Mesenchymal stem cell (in vitro differentiated cells and primary cell): ENCODE data around the gene SLITRK5.
A peak's percentile ranks its signal among the peaks of the same experiment; 100 is the strongest.

ENCODE experiments used
- DNase-seq: peaks from one replicate; pipeline ENCODE4 v3.0.0-alpha.2; 2013
- H2AFZ ChIP-seq: one replicate; pipeline ENCODE4 v1.6.1; 2013; ENCODE audit warnings: low read depth, mild to moderate bottlenecking, control low read depth, inconsistent platforms, low read length, moderate library complexity
- H2AK5ac ChIP-seq: 2 replicates; pipeline ENCODE4 v1.6.1; 2013; ENCODE audit warnings: low read length, moderate library complexity, mild to moderate bottlenecking, inconsistent platforms; ENCODE audit not compliant: severe bottlenecking
- H2BK120ac ChIP-seq: one replicate; pipeline ENCODE4 v1.6.1; 2013; ENCODE audit warnings: low read depth, mild to moderate bottlenecking, inconsistent platforms, low read length, moderate library complexity
- H2BK12ac ChIP-seq, 2 experiments: one replicate each; pipeline ENCODE4 v1.6.1; 2013; ENCODE audit warnings: inconsistent platforms in 2 of 2, low read length in 2 of 2, mild to moderate bottlenecking in 2 of 2, moderate library complexity in 2 of 2, control low read depth in 1 of 2
- H2BK15ac ChIP-seq: one replicate; pipeline ENCODE4 v1.6.1; 2013; ENCODE audit warnings: mild to moderate bottlenecking, low read depth, inconsistent platforms; ENCODE audit not compliant: poor library complexity, severe bottlenecking
- H2BK5ac ChIP-seq: 2 replicates; pipeline ENCODE4 v1.6.1; 2013; ENCODE audit warnings: low read depth, mild to moderate bottlenecking, low read length, control low read depth, inconsistent platforms; ENCODE audit not compliant: poor library complexity, severe bottlenecking
- H3K14ac ChIP-seq, 2 experiments: one replicate each; pipeline ENCODE4 v1.6.1; 2013; ENCODE audit warnings: inconsistent platforms in 2 of 2, low read length in 2 of 2, control low read depth in 1 of 2, mild to moderate bottlenecking in 1 of 2, moderate library complexity in 1 of 2
- H3K18ac ChIP-seq, 2 experiments: one replicate each; pipeline ENCODE4 v1.6.1; 2013; ENCODE audit warnings: inconsistent platforms in 2 of 2, low read length in 2 of 2, control low read depth in 1 of 2, low read depth in 1 of 2, mild to moderate bottlenecking in 1 of 2
- H3K23ac ChIP-seq, 2 experiments: one replicate each; pipeline ENCODE4 v1.6.1; 2013; ENCODE audit warnings: inconsistent platforms in 2 of 2, low read length in 2 of 2, mild to moderate bottlenecking in 2 of 2, moderate library complexity in 2 of 2, control low read depth in 1 of 2
- H3K27ac ChIP-seq: 2 replicates; pipeline ENCODE4 v1.5.1; 2013; ENCODE audit warnings: mild to moderate bottlenecking, moderate library complexity, low read length, control low read depth, inconsistent platforms; ENCODE audit not compliant: poor library complexity, severe bottlenecking
- H3K27me3 ChIP-seq, 2 experiments: 2 replicates each; pipeline versions ENCODE4 v1.6.1 to v1.7.0; 2013; ENCODE audit warnings: low read length in 2 of 2, mild to moderate bottlenecking in 2 of 2, moderate library complexity in 2 of 2, control low read depth in 1 of 2, inconsistent platforms in 1 of 2; ENCODE audit not compliant: control insufficient read depth in 1 of 2, insufficient read depth in 1 of 2
- H3K36me3 ChIP-seq, 2 experiments: 2 replicates each; pipeline versions ENCODE4 v1.6.1 to v1.7.0; 2013; ENCODE audit warnings: low read length in 2 of 2, control low read depth in 1 of 2, inconsistent platforms in 1 of 2, low read depth in 1 of 2, mild to moderate bottlenecking in 1 of 2; ENCODE audit not compliant: insufficient read depth in 2 of 2, control insufficient read depth in 1 of 2
- H3K4ac ChIP-seq, 2 experiments: one replicate each; pipeline ENCODE4 v1.6.1; 2013; ENCODE audit warnings: inconsistent platforms in 2 of 2, low read length in 2 of 2, mild to moderate bottlenecking in 2 of 2, moderate library complexity in 2 of 2, control low read depth in 1 of 2, low read depth in 1 of 2
- H3K4me1 ChIP-seq: 2 replicates; pipeline ENCODE4 v1.6.1; 2013; ENCODE audit warnings: low read depth, low read length, control low read depth; ENCODE audit not compliant: control insufficient read depth, insufficient read depth
- H3K4me2 ChIP-seq: 2 replicates; pipeline ENCODE4 v1.6.1; 2013; ENCODE audit warnings: low read length, mild to moderate bottlenecking, inconsistent platforms; ENCODE audit not compliant: poor library complexity, severe bottlenecking
- H3K4me3 ChIP-seq, 2 experiments: 2 replicates each; pipeline versions ENCODE4 v1.5.1 to v1.7.0; 2013; ENCODE audit warnings: low read length in 2 of 2, mild to moderate bottlenecking in 2 of 2, control low read depth in 1 of 2, low read depth in 1 of 2; ENCODE audit not compliant: insufficient read depth in 1 of 2
- H3K79me1 ChIP-seq: replicated peaks from 2 replicates; pipeline ENCODE4 v1.6.1; 2013; ENCODE audit warnings: mild to moderate bottlenecking, control low read depth, low read length, inconsistent platforms; ENCODE audit not compliant: poor library complexity, severe bottlenecking
- H3K9ac ChIP-seq: 2 replicates; pipeline ENCODE4 v1.7.0; 2013; ENCODE audit warnings: mild to moderate bottlenecking, low read length, moderate library complexity
- H3K9me3 ChIP-seq: 2 replicates; pipeline ENCODE4 v1.7.0; 2013; ENCODE audit warnings: mild to moderate bottlenecking, low read length; ENCODE audit not compliant: control insufficient read depth
- H4K8ac ChIP-seq: one replicate; pipeline ENCODE4 v1.6.1; 2013; ENCODE audit warnings: inconsistent platforms, mild to moderate bottlenecking, low read length, moderate library complexity
- H4K91ac ChIP-seq: one replicate; pipeline ENCODE4 v1.6.1; 2013; ENCODE audit warnings: mild to moderate bottlenecking, low read length, inconsistent platforms
- WGBS: methylation state at CpG from one replicate; pipeline ENCODE4 v1.1.7; 2013; ENCODE audit warnings: mixed read lengths; 5-methylcytosine and 5-hydroxymethylcytosine counted together

Gene SLITRK5

DNA sequence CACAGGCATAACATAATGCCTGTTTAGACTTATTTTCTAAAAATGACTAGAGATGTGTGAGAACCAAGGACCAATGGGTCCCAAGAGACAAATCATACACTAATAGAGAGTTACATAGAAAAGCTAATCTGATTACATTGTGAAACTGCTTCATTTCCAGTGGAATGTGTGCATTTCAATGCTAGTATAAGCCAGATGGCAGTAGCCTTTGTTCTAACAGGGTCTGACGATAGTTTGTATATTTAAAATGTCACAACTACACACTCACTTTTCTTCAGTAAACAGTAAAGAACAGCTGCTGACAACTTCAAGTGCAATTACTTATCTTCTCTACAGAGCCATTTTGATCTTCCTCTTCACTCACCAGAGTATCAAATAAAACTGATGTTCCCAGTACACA is 4.3 kb upstream of the SLITRK5 start:
- no peak overlapping the region for H3K14ac ChIP-seq
- H3K18ac ChIP-seq, result no peak overlapping the region
- H3K9me3 ChIP-seq, result no peaks in the 10 kb centered on the region
- peaks cover under 1% of the 10 kb centered on the region for H3K4me1 ChIP-seq
- H3K4me3 ChIP-seq, result no peak overlapping the region
- no peak overlapping the region for H2BK120ac ChIP-seq
- H3K9ac ChIP-seq, result no peak overlapping the region
- no peaks in the 10 kb centered on the region for H3K79me1 ChIP-seq
- H2BK15ac ChIP-seq, result no peak overlapping the region
- H2AFZ ChIP-seq, result no peak overlapping the region
- H3K4me2 ChIP-seq, result no peak overlapping the region
- H4K91ac ChIP-seq, result no peak overlapping the region
- no peak overlapping the region for H2BK12ac ChIP-seq
- H3K4ac ChIP-seq, result no peak overlapping the region
- no CpG with 5 or more reads among the region's 1 CpG for WGBS
- H3K27ac ChIP-seq, result no peak overlapping the region
- H3K36me3 ChIP-seq, result no peaks in the 10 kb centered on the region
- peaks cover 0 to 9% of the 10 kb centered on the region in 2 experiments for H3K27me3 ChIP-seq
- no peak overlapping the region for H3K23ac ChIP-seq
- DNase-seq, result peak; percentile 66
- no peak overlapping the region for H4K8ac ChIP-seq
- no peak overlapping the region for H2BK5ac ChIP-seq
- H2AK5ac ChIP-seq, result no peak overlapping the region

DNA sequence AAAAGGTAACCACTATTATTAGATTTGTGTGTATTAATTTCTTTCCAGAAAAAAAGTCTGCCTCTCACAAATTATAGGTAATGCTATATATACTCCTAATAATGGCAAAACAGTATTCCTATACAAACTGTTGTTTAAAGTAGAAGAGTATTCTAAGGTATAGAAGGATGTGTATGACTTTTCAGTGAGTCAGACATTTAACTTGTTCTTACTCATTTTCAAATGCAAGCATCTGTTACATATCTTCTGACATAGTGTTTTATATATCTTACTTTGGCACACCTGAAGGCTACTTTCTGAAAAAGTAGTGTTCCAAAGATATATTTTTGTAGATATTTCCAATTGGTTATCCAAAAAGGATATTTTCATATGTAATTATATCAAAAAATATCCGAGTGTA is 3.5 kb upstream of the SLITRK5 start:
- Histone ChIP-seq H2BK12ac (no peak overlapping the region), H3K27ac (no peak overlapping the region), H3K14ac (no peak overlapping the region), H3K4me3 (no peak overlapping the region), H3K79me1 (no peaks in the 10 kb centered on the region), H3K18ac (no peak overlapping the region), H3K4me2 (no peak overlapping the region), H3K4me1 (peaks cover 4% of the 10 kb centered on the region), H3K9ac (no peak overlapping the region), H3K27me3 (peaks cover 0 to 14% of the 10 kb centered on the region in 2 experiments), H3K9me3 (no peaks in the 10 kb centered on the region), H2BK5ac (no peak overlapping the region), H2BK15ac (no peak overlapping the region), H2AK5ac (no peak overlapping the region), H4K8ac (no peak overlapping the region), H2AFZ (no peak overlapping the region), H4K91ac (no peak overlapping the region), H2BK120ac (no peak overlapping the region), H3K4ac (no peak overlapping the region), H3K23ac (no peak overlapping the region), H3K36me3 (no peaks in the 10 kb centered on the region)
- DNase-seq, result no peak
- WGBS, result 80% methylated on average over 1 of the region's 1 CpG

DNA sequence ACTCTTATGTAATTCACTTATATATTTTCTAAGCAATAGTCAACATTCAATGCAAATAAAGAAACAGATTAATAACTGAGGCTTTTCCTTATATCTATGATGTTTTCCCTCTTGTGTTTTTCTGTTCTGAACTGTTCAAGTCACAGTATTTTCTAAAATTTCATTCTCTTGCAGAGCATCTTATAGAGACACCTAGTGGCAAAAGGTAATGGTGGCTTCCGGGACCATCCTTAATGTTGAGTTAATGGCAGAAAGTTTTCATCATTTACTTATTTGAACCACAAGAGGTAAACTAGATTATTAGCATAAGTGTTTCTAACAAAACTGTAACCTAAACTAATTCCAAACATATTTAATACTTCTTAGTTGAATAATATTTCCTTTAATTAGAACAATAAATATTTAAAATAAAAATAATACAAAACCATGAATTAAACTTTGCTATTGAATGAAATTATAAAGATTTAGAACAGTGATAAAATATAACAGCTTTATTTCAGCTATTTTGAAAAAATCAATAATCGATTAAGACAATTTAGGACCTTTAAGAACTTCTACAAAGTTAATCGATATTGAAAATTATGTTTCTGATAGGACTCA is 1.7 kb upstream of the SLITRK5 start:
- Histone ChIP-seq H3K23ac (no peak overlapping the region), H4K8ac (no peak overlapping the region), H2AFZ (no peak overlapping the region), H3K9me3 (no peaks in the 10 kb centered on the region), H3K36me3 (no peaks in the 10 kb centered on the region), H3K27me3 (peaks cover 0 to 31% of the 10 kb centered on the region in 2 experiments), H2BK120ac (no peak overlapping the region), H2BK12ac (no peak overlapping the region), H3K18ac (no peak overlapping the region), H3K9ac (no peak overlapping the region), H3K27ac (no peak overlapping the region), H3K14ac (no peak overlapping the region), H2AK5ac (no peak overlapping the region), H3K4me2 (no peak overlapping the region), H2BK15ac (no peak overlapping the region), H2BK5ac (no peak overlapping the region), H3K79me1 (no peaks in the 10 kb centered on the region), H3K4ac (no peak overlapping the region), H3K4me1 (peaks cover 7% of the 10 kb centered on the region), H3K4me3 (no peak overlapping the region), H4K91ac (no peak overlapping the region)
- WGBS, result no CpG with 5 or more reads among the region's 3 CpGs
- DNase-seq, result peak; percentile 59

DNA sequence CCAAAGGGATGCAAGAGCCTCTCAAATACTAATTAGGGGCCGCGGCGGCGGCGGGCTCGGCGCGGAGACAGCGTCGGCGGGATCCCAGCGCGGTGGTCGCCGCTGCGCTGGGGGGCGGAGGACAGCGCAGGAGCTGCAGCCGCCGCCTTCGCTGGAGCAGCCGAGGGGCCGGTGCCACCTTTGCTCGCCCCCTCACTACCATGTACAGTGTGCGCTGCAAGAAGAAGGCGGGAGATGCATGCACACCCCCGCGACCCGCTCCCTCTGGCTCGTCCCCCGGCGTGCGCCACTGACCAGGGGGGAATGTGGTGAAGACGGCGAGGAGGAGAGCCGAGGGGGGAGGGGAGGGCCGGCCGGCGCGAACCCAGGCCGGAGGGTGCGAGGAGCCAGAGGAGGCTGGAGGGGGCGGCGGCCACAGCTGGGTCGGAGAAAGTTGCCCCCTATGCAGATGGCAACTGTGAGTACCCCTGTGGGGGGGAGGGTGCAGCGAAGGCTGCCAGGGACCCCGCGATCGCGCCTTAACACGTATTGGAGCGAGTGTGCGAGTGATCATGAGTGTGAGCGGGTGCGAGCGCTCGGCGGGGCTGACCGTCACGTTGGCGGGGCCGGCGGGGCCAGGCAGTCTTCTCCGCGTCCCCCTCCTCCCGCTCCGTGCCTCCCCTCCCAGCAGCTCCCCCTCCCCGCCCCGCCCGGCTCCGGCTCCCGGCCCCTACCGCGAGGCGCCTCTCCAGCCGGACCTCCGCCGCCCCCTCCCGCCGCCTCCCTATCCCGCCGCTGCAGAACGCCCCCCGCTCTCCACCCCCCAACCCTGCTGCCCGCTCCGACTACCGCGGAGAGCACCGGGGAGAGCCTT is 808 bp downstream of the SLITRK5 start:
- Histone ChIP-seq H3K18ac (peak overlapping the region; percentile 37 to 52), H3K9me3 (peaks cover 4% of the 10 kb centered on the region), H3K27me3 (peaks cover 0 to 56% of the 10 kb centered on the region in 2 experiments), H2BK120ac (peak overlapping the region; percentile 42), H2BK15ac (no peak overlapping the region), H3K4me3 (peak overlapping the region; percentile 70 to 74), H3K4me2 (peak overlapping the region; percentile 95), H2AFZ (peak overlapping the region; percentile 81), H3K27ac (no peak overlapping the region), H2BK5ac (no peak overlapping the region), H2AK5ac (no peak overlapping the region), H3K79me1 (peaks cover 2% of the 10 kb centered on the region), H3K23ac (peak overlapping the region in 1 of 2 experiments; percentile 85), H3K9ac (no peak overlapping the region), H4K91ac (no peak overlapping the region), H3K14ac (peak overlapping the region in 1 of 2 experiments; percentile 98), H3K36me3 (peaks cover 0 to 7% of the 10 kb centered on the region in 2 experiments), H2BK12ac (peak overlapping the region; percentile 21 to 69), H3K4me1 (peaks cover 9% of the 10 kb centered on the region), H3K4ac (peak overlapping the region in 1 of 2 experiments; percentile 19), H4K8ac (no peak overlapping the region)
- peak; percentile 30 for DNase-seq
- WGBS, result under 1% methylated on average over 40 of the region's 89 CpGs
